ENCODE results near the gene NDC1. TPM values are rescaled to one million over a fixed set of nuclear protein-coding genes. Genes with fewer than 3 reads are reported as not detected.
"Not testable (repeated sequence)": the region's sequence is repeated elsewhere in the genome, so short reads cannot be mapped to it uniquely, and the experiment has no call there.

Gene NDC1
- total RNA-seq, 1 donor from 2014 or later = 15.6 TPM

DNA sequence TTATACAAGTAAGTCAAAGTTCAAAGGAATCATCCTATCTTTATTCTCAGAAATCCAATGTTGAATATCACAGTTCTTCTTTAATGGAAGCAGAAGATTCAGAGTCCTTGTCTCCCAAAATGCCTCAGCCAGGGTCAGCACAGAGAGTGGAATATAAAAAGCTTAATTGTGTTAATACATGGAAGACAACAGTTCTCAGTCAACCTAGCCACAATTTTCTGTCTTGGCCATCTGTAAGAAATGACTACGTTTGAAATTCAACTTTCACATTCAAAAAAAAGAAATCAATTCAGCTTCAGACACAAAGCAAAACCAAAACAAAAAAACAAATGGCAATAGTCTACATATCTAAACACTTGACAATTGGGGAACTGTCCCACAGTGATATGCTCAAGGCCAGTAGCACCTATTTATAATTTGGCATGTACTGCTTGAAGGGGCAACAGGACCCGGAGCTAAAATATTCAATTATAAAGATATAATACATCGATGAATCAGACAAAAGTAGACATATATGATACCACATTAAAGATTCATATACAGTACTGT, 71.8 kb downstream of the NDC1 start:
- DNase-seq (ENCODE audit: extremely low read depth, low read depth, low spot score) = no peak

DNA sequence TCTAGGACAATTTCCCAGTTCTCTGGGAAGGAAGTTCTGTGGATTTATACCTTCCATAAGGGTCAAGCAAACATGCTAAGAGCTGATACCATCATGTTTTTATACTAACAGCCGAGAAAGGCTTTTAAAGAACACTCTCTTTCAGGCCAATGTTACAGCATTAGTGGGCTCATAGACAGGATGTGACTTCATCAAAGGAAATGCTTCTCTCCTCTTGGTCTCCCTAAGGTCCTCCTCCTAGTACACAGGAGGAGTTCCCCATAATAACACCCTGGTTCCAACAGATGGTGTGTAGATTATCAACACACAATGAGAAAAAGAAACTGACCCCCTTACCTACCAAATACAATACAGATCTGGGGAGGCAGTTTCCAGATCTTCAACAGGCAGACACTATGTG, 72.4 kb downstream of the NDC1 start:
- peak; percentile 72 for DNase-seq (ENCODE audit: extremely low read depth, low read depth, low spot score)

DNA sequence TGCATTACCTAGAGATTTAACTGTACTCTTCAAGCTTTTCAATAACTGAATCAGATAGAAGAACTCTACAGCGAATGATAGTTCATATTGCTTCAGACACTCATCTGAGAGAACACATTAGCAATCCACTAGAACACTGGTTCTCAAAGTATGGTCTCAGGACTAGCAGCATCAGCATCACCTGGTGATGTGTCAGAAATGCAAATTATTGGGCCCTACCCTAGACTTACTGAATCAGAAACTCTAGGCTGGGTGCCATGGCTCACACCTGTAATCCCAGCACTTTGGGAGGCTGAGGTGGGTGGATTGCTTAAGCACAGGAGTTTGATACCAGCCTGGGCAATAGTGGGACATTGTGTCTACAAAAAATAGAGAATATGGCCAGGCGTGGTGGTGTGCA, 74.2 kb downstream of the NDC1 start:
- DNase-seq (ENCODE audit: extremely low read depth, low read depth, low spot score) = no peak

DNA sequence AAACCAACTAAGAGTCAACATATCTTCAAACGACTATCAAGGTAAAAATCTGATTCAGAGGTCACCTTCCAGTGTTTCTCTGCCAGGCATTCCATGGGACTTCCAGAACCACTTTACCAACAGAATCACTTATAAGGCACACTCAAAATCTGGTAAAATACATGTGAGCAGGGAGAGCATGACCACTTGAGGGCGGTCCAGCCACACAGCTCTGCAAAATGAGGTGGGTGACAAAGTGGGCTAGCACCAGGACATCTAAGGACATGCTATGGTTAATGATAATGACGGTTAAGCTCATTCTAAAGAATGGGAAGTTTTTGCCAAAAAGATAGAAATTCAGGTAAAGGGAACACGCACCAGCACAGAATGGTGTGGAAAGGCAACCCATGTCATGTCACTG, 74.6 kb downstream of the NDC1 start:
- no peak for DNase-seq (ENCODE audit: extremely low read depth, low read depth, low spot score)

- DNase-seq (ENCODE audit: extremely low read depth, low read depth, low spot score) = not testable (repeated sequence)
These were observed 77.6 kb downstream of the NDC1 start for GRCh38 chr1:53760497-53760896.

- no peak for DNase-seq (ENCODE audit: extremely low read depth, low read depth, low spot score)
These were observed 82.2 kb downstream of the NDC1 start for GRCh38 chr1:53755874-53756273.

DNA sequence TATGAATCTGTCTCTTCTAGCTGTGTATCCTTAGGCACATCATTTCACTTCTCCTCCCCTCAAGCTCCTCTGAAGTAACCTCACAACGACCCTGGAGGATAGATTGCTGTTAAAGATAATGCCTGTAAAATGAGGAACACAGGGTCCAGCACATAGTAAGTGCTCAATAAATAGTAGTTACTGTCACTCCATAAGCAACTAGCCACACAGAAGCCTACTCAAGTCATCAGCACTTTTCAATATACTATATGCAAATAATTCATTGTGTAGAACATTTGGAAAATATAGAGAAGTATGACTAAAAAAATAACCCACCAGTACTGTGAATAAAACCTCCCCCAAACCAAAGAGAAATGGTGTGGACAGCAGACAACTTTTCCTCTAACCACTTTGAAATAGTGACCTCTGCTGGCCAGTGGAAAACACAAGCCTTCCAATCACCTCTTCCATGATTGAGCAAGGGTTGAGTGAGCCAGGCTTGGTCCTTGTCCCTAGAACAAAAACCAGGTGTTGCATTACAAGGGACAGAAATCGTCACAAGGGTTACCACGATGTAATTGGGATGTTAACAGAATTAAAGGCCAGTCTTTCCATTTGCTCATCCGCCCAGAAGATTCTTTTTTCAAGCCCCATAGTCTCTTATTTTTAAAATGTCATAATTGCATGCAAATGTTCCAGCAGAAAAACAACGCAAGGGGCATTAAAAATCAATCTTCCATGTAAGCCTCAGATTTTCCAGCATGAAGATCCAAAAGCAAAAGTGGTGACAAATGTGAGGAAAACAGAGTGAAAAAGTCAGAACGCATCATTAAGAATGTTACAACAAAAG, 83.4 kb downstream of the NDC1 start:
- no peak for DNase-seq (ENCODE audit: extremely low read depth, low read depth, low spot score)

GRCh38 chr1:53752281-53752680, 85.8 kb downstream of the NDC1 start:
- DNase-seq (ENCODE audit: extremely low read depth, low read depth, low spot score) = no peak

- no peak for DNase-seq (ENCODE audit: extremely low read depth, low read depth, low spot score)
These were observed 90.3 kb downstream of the NDC1 start for GRCh38 chr1:53747841-53748240.

GRCh38 chr1:53740621-53741105, 97.4 kb downstream of the NDC1 start:
- no peak for DNase-seq (ENCODE audit: extremely low read depth, low read depth, low spot score)

DNA sequence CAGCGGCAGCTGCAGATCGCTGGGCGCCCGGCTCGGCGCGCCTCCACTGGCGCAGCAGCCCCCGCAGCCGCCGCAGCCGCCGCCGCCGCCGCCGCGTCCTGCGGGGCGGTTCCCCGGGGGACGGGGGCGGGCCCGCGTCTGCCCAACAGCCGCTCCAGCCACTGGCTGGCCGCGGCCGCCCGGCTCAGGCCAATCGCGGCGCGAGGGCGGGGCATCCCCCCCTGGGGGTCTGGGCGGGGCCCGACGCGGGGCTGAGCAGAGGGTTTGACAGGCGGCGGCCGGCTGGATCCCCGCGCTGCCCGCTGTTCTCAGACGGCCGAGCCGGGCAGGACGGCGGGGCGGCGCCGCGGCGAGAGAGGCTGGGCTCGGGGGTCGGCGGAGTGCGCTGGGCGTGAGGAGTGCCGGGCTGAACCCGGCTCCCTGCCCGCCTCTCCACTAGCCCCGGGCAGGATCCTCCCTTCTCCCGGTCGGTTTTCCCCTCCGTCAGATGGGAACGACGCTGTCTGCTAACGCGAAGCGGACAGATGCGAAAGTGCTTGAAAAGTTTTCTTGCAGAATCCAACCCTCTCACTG, 98.9 kb downstream of the NDC1 start, which contains the start of gene GLIS1:
Gene GLIS1, minus strand, starts transcription at position 56 of the 573 bp plus-strand sequence. CDS start 1,100 bp downstream, outside the sequence.
- no peak for DNase-seq (ENCODE audit: extremely low read depth, low read depth, low spot score)

DNA sequence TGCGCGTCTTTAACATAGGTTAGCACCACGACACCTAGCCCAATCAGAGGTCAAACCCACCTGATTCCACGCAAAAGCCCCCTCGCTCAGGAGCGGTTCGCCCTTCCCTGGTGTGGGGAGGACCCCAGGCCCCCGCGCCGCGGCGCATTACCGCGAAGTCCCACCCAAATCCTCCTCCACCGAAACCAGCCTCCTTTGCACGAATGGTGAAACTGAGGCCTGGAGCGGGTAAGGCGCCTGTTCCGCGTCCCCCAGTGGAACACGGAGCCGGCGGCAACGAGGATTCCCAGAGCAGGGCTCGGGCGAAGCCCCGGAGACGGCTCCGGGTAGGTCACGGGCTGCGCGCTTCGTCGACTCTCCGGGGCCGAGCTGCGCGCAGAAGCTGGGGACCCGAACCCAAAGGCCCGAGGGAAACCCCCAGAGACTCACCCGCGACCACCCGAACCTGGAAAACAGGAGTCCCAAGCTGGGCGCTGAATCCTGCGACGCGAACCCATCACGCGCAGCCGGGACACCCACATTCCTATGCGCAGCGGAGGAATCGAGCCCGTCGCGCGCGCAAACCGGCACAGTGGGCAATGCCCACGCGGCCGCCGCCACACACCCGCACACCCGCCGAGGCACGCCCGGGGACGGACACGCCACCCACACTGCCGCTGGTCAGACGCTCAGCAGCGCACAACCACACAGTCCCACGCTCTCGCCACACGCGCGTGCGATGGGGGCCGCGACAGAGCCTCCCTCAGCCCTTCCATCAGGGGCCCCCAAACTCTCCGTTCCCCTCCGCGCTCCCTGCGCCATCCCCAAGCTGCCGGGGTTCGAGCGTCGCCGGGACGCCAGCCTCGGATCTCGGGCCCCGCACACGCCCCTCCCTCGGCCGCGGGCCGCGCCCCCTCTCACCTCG, 99.6 kb downstream of the NDC1 start:
- no peak for DNase-seq (ENCODE audit: extremely low read depth, low read depth, low spot score)

- DNase-seq (ENCODE audit: extremely low read depth, low read depth, low spot score) = no peak
These were observed 100.4 kb downstream of the NDC1 start for GRCh38 chr1:53737648-53738204.

GRCh38 chr1:53736290-53736689, 101.8 kb downstream of the NDC1 start:
- no peak for DNase-seq (ENCODE audit: extremely low read depth, low read depth, low spot score)

GRCh38 chr1:53735681-53736080, 102.4 kb downstream of the NDC1 start:
- no peak for DNase-seq (ENCODE audit: extremely low read depth, low read depth, low spot score)

DNA sequence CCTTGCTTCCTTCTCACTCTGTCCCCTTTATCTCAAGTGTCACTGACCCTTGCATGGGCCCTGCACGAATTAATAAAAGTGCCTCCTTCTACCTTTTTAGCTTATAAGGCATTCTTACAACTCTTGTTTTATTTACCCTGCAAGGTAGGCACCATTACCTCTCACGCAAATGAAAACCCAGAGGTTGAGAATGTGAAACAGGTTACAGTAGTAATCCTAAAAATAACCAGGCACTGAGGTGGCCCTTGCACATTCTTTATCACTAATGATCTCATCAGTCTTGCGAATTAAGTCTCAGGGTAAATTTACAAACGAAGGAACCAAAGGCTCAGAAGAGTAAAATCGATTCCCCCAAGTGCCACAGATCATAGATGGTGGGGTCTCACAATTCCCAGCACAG, 102.8 kb downstream of the NDC1 start:
- DNase-seq (ENCODE audit: extremely low read depth, low read depth, low spot score) = no peak

DNA sequence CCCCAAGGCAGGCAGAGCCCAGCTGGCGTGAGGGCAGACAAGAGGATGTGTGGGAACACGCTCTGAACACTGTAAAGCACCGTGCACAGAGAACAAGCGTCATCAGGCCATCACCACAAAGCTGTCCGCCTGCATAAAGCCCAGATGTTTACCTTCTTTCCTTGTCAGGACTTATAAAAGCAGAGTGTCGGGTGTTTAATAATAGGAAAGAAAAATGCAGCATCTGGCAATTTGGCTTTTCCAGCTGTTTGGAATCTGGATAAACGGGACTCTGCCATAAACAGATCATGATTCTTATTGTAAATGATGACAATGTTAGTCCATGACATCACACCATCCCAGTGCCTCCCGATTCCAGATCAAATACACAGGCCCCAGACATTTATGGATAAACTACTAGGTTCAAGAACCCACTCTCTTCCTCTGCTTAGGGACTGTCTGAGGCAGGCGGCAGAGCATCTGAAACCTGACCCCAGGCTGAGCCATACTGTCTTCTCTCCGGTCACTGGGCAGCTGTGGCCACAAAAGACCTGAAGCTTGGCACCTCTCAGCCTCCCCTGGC, 103.4 kb downstream of the NDC1 start:
- DNase-seq (ENCODE audit: extremely low read depth, low read depth, low spot score) = no peak

- DNase-seq (ENCODE audit: extremely low read depth, low read depth, low spot score) = no peak
These were observed 104.0 kb downstream of the NDC1 start for GRCh38 chr1:53733975-53734649.

DNA sequence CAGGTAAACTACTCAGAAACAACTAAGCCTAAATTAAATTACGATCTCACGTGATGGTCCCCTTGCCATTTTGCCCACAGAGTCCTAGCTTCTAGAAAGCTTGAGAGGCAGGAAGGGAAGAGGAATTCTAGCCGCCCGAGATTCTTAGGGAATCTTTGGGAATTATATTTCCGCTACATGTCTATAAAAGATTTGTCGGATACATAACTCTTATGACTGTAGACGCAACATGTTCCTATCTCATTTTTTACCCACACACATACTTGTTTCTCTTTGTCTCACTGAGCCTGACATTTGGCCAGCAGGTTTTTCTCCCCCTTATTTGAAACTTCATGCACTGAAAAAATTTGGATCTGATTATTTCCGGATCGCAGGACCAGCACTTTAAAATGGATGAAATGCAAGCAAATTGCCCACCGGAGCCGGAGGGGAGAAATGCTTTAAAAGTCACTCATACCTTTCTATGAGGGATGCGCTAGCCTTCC, 104.6 kb downstream of the NDC1 start:
- no peak for DNase-seq (ENCODE audit: extremely low read depth, low read depth, low spot score)

Data from glomerular endothelial cell (primary cell).